Neural cell (in vitro differentiated cells): ENCODE data around the gene ODAD4.

Experiments used
- EP300 ChIP-seq: fragments of 450-650 bp; conservative IDR thresholded peaks from 2 replicates; pipeline ENCODE4 v1.6.1; 2014; ENCODE audit warnings: antibody characterized with exemption, mild to moderate bottlenecking, moderate library complexity; ENCODE audit not compliant: poor library complexity, severe bottlenecking
- EZH2 ChIP-seq: fragments of 200-600, 300-800 bp; shearing (Covaris generic), sonication (generic); IDR thresholded peaks from 2 replicates; pipeline ENCODE4 v1.6.1; 2014; ENCODE audit warnings: antibody characterized with exemption, low read length, borderline replicate concordance, mild to moderate bottlenecking; ENCODE audit not compliant: insufficient read depth, poor library complexity, severe bottlenecking
- POLR2AphosphoS5 ChIP-seq: IDR thresholded peaks from 2 replicates; pipeline ENCODE4 v1.6.1; 2012
- RAD21 ChIP-seq: fragments of 450-650 bp; conservative IDR thresholded peaks from 2 replicates; pipeline ENCODE4 v1.6.1; 2014; ENCODE audit warnings: antibody characterized with exemption, mild to moderate bottlenecking, moderate library complexity
- SMC3 ChIP-seq: fragments of 450-650 bp; conservative IDR thresholded peaks from 2 replicates; pipeline ENCODE4 v1.6.1; 2014; ENCODE audit warnings: antibody characterized with exemption, mild to moderate bottlenecking, moderate library complexity; ENCODE audit not compliant: poor library complexity
- TAF1 ChIP-seq: IDR thresholded peaks from 2 replicates; pipeline ENCODE4 v1.6.1; 2012; ENCODE audit warnings: low read depth
- TF ChIP-seq, protein P1 (sequence below): fragments of 450-650 bp; IDR thresholded peaks from 2 replicates; pipeline ENCODE4 v1.5.1; 2014; ENCODE audit warnings: antibody characterized with exemption, mild to moderate bottlenecking, moderate library complexity; ENCODE audit not compliant: poor library complexity, severe bottlenecking
- TF ChIP-seq, protein P2 (sequence below): IDR thresholded peaks from 2 replicates; pipeline ENCODE4 v1.6.1; 2012; ENCODE audit warnings: borderline replicate concordance

DNA sequence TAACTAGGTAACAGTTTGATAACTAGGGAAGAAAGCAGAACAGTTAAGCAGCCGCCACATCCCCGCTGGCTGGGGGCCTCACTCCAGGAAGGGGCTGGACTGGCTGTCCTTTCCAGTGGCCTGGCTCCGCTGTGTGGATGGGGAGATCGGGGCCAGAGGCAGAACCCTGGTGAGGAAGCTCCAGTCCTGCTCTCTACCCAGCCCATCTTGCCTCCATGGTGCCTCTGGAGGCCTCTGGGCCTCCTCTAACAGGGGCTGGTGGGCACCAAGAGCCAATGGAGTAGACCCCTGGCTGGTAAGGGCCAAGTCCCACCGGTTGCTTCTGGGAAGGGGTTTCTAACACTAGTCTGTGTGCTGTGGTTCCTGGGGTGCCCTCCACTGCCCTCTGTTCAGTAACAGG, 44.2 kb downstream of the ODAD4 start:
- TF ChIP-seq EP300 (no peak), EZH2 (no peak), POLR2AphosphoS5 (no peak), RAD21 (no peak), SMC3 (no peak), TAF1 (no peak)
- TF ChIP-seq, protein P1, sequence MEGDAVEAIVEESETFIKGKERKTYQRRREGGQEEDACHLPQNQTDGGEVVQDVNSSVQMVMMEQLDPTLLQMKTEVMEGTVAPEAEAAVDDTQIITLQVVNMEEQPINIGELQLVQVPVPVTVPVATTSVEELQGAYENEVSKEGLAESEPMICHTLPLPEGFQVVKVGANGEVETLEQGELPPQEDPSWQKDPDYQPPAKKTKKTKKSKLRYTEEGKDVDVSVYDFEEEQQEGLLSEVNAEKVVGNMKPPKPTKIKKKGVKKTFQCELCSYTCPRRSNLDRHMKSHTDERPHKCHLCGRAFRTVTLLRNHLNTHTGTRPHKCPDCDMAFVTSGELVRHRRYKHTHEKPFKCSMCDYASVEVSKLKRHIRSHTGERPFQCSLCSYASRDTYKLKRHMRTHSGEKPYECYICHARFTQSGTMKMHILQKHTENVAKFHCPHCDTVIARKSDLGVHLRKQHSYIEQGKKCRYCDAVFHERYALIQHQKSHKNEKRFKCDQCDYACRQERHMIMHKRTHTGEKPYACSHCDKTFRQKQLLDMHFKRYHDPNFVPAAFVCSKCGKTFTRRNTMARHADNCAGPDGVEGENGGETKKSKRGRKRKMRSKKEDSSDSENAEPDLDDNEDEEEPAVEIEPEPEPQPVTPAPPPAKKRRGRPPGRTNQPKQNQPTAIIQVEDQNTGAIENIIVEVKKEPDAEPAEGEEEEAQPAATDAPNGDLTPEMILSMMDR = no peak
- TF ChIP-seq, protein P2, sequence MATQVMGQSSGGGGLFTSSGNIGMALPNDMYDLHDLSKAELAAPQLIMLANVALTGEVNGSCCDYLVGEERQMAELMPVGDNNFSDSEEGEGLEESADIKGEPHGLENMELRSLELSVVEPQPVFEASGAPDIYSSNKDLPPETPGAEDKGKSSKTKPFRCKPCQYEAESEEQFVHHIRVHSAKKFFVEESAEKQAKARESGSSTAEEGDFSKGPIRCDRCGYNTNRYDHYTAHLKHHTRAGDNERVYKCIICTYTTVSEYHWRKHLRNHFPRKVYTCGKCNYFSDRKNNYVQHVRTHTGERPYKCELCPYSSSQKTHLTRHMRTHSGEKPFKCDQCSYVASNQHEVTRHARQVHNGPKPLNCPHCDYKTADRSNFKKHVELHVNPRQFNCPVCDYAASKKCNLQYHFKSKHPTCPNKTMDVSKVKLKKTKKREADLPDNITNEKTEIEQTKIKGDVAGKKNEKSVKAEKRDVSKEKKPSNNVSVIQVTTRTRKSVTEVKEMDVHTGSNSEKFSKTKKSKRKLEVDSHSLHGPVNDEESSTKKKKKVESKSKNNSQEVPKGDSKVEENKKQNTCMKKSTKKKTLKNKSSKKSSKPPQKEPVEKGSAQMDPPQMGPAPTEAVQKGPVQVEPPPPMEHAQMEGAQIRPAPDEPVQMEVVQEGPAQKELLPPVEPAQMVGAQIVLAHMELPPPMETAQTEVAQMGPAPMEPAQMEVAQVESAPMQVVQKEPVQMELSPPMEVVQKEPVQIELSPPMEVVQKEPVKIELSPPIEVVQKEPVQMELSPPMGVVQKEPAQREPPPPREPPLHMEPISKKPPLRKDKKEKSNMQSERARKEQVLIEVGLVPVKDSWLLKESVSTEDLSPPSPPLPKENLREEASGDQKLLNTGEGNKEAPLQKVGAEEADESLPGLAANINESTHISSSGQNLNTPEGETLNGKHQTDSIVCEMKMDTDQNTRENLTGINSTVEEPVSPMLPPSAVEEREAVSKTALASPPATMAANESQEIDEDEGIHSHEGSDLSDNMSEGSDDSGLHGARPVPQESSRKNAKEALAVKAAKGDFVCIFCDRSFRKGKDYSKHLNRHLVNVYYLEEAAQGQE = no peak
